NCI-H2171 treated with DMSO at 0.1 percent for 48 hours (cell line): Measurements from ENCODE around the gene ARAP1.
A peak's percentile ranks its signal among the peaks of the same experiment; 100 is the strongest.

Experiments used
- DNase-seq: peaks from one replicate; lab custom pipeline; 2025; lab: John Stamatoyannopoulos, UW

ARAP1 gene

DNA sequence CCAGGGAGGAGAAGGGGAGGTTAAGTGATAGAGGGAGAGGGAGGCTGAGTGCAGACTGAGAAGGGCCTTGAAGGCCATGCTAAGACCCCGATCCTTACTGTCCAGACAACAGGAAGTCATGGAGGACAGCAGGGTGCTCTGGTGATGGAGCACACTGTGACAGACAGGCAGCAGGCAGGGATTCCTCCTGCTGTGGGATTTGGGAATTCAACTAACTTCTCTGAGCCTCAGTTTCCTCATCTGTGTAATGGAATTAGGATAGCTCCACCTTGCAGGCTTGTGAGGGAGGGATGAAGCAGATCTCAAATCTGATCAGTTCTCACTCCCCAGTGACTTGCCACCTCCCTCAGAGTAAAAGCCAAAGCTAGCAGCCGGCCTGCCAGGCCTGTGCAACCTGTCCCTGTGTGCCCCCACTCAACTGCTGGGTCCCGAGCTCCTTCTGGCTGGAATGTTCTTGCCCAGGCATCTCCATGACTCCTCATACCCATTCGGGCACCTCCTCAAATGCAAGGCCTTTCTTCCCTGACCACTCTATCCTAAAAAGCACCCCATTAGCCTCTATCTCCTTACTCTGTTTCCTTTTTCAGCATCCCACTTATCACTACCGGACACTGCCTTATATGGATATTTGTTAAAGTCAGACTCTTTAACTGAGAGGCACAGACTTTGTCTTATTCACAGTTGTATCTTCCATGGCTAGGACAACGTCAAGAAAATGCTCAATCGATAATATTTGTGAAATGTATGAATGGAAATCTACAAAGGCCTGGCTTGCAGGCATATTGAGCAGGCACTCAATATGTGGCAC, 9.5 kb downstream of the ARAP1 start:
- DNase-seq = no peak

DNA sequence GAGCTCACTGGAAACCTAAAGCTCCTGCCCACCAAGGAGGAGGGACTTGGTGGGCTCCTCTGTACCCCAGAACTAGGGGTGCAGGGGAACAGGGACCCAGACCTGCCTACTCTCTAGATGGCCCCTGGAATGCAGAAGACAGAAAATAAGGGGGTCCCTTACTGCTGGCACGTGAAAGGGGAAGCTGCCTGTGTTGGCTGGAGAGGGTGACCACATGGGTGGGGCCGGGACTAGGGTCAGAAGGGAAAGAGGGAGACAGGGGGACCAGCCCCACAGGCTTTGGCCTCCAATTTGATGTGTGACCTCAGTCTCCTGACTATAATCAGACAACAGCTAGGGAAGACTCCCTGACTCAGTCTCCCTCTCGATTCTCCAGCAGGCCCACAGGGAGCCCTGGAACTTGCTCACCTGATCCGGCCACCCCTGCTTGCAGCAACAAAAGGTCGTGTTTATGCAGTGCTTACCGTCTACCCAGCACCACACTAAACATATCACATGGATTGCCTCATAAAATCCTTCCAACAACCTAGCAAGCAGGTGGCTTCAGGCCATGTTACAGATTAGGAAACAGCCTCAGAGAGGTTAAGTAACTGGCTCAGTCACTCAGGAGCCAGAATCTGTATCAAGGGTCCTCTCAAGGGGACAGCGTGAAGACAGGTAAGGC, 10.2 kb downstream of the ARAP1 start:
- no peak for DNase-seq

DNA sequence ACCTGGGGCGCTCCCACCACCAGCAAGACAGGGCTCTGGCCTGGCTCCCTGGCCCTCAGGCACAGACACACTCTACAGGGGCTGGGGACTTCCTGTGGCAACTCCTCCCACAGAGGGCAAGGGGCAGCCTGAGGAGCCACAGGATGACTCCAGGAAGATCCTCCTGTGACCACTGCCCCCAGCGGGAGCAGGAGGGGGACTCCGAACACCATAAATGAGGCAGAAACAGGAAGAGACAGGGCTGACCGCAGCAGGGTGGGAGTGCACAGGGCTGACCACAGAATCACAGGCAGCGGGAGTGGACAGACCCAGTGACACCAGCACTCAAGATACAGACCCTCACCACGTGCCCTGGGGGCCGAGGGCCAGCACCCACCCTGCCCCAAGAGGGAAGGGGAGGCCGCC, 10.8 kb downstream of the ARAP1 start:
- no peak for DNase-seq

DNA sequence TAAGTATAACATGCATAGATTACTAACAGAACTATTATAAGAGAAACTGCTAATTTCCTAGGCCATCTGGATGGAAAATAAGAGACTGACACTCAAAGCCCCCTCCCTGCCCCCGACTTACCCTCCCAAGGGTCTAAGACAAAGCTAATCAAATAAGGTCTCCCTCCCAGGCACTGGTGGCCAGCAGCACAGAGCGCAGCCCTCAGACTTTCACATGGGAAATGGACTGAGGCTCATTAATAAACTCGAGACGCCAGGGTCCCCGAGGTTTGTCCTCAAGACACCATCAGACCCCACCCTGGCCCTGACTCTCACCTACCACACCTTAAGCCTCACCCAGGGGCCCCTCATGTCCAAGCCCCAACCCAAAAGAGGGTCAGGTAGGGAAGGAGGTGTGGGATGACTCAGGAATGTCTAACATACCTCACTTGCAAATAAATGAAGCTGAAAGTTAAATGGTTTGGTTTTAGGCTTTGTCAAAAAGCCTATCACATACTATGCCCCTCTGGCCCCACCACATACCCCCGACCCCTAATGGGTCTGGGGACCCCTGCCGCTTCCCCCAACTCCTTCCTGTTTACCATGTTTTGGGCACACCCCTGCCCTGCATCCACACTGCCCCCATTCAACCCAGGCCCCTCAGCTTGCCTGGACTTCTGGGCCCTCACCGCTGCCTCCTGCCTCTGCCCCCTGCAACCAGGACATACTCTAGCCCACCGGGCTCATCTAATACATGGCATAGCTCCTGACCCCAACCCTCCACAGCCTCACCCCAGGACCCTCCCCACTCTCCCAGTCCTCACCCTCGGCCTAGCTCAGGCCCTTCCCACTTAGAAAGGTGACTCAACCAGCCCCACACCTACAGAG, 11.4 kb downstream of the ARAP1 start:
- DNase-seq = no peak

DNA sequence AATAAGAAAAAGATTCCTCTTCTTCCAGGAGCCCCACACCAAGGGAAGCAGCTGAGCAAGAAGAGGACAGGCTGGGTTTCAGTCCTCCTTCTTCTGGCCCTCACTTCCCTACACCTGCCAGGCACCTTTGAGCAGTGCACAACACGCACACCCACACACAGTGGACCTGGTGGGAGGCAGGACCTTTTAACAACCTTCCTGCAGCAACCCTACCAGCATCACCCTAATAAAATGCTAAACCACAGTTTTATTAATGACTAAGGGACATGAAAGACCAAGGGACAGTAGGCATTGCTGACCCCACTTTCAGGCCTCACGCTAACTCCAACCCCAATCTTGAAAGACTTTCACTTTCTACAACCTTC, 12.2 kb downstream of the ARAP1 start:
- DNase-seq = no peak

DNA sequence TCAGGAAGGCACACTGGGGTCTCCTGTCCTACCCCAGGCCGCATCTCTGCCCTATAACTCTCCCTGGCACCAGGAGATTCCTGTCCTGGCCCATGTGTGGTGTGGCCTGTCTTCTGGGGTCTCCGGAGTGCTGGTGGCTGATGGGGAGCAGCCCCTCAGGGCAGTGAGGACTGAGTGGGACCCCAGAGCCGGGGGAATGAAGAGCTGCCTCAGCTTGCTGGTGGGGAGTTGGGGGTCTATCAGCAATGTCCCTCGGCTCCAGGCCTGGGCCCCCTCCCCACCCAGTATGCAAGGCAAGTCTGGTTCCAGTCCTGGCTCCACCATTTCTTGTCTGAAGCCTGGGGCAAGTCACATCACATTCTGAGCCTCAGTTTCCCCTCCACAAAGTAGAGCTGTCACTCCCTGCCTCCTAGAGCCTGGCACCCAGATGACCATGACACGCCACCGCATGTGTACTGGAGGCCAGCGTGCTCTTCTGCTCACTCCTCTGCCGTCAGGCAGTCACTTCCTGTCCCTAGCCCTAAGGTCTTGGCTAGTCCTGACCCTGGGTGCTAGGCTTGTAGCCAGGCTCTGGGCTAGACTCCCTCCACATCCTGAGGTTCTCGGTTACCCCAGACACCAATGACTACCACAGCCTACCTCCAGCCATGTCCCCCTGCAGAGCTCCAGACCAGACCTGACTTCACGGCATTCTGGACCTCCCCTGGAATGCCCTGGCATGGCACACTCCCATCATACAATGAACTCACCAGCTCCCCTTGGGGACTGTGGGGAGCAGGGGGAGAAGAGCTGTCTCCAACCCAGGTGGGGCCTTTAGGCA, 12.8 kb downstream of the ARAP1 start:
- no peak for DNase-seq

DNA sequence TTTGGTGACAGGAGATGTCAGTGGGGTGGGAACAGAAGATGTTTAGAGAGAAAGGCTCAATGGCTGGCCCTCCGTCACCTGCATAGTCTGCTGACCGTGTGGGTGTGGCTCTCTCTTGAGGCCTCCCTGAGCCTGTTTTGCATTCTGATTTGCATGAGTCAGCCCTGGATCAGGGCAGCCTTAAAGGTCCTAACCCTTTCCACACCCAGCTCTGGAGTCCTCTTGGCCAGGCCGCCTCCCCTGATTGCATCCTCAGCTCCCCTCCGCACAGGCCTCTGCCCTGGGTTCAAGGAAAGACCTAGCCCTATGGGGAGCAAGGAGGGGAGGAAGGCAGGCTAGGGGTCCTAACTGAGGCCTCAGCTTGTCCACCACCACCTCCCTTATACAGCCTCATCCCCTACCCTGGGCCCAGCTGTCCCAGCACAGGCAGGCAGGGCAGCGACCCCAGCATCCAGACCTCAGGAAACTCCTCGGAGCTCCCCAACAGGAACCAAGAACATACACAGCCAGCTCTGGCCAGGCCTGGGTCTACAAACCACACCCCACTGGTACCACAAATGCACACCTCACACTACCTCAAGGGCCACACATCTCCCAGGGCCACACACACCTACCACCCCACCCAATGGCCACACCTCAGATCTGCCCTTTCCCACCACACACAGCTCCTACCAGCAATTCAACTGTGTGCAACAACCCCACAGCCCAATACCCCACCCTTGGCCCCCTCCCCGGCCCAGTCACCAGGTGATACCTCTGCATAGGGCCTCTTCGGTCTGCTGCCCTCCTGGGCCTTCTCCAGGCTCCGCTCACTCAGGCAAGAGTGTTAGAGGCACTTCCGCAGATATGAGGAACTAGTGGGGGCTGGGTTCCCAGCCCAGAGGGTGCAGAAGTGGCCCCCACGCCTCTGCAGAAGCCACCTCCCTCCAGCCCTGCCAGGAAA, 13.7 kb downstream of the ARAP1 start:
- no peak for DNase-seq

DNA sequence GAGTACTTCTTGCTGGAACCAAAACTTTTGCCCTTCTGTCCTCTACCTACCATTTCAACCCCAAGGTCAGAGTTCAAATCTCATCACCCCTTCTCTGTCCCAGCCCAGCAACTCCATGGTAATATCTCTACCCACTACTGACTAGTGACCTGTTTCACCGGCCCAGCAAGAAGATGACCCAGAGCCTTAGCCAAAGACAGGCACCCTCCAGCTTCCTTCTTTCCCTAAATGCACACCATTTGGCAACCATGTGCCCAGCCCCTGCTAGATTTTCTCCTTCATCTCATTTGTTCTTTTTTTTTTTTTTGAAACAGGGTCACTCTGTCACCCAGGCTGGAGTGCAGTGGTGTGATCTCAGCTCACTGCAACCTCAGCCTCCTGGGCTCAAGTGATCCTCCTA, 14.9 kb downstream of the ARAP1 start:
- DNase-seq = no peak

DNA sequence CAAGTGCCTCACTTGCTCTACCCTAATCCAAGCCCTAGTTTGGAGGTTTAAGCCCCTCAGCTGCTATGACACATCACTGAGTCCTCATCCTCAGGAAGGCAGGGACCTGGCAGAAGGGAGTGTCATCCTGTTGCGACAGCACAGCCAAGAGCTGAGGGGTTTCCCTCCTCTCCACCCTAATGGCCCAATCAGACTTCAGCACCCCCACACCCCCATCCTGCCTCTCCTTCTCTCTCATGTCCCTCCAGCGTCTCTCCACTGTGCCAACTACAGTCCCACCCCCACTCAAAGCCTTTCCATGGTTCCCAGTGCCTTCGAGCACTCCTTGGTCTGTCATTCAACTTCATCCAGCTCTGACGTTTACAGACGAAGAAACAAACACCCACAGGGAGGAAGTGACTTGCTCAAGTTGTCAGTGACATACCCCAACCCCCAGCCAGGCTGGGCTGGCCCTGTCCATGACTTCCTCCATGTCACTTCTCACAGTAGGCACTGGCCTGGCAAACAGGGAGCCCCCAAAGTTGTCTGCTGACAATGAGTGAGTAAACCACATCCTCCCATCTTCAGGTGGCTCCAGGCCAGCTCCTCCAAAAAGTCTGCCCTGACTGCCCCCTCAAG, 15.6 kb downstream of the ARAP1 start:
- no peak for DNase-seq

DNA sequence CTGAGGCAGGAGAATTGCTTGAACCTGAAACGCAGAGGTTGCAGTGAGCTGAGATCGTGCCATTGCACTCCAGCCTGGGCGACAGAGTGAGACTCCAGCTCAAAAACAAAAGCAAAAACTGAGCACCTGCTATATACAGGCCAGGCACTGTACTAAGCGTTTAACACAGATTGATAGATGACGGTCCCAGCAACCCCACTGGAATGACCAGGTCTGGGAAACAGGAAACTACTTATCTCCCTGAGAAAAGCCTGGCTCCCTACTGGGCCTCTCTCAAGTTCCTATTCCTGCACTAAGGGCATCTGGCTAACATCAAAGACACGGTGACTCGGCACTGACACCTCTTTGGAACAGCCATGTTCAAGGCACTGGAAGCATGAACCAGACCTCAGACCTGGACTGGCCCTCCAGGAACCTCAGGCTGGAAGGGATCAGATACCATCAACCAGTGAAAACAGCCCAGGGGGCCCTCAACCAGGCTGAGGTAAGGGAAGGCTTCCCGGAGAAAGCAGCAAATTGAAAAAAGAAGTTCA, 16.6 kb downstream of the ARAP1 start:
- DNase-seq = no peak

DNA sequence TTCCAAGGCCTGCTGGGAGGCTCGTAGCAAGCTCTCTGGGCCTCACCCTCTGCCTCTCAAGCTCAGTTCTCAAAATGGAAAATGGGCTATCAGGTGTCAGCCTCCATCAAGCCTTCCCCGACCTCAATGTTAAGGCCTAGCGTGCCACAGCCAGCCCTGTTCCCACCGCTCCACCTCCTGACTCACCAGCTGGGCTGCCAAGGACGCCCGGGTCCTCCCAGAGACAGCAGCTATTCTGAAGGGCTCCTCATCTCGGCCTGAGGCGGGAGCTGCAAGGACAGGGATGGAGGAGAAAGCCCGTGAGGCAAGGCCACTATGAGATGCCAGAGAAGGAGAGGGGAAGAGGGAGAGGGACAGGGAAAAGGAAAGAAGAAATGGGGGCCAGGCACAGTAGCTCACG, 19.9 kb downstream of the ARAP1 start:
- peak; percentile 11 for DNase-seq

DNA sequence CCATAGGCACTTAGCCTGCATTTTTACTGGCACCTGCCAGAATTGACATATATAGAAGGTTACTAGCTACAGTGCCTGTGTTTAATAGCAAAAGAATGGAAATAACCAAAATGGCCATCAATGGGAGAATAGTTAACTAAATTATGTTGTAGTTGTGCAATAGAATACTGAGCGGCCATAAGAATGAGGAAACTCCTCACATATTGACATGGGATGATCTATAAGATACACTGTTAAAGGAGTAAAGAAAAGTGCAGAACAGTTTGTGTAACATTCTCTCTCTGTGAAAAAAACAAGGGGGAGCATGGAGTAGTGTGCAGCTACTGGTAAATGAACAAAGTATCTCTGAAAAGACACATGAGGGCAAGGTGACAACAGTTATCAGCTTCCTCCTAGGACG, 21.5 kb downstream of the ARAP1 start:
- no peak for DNase-seq

DNA sequence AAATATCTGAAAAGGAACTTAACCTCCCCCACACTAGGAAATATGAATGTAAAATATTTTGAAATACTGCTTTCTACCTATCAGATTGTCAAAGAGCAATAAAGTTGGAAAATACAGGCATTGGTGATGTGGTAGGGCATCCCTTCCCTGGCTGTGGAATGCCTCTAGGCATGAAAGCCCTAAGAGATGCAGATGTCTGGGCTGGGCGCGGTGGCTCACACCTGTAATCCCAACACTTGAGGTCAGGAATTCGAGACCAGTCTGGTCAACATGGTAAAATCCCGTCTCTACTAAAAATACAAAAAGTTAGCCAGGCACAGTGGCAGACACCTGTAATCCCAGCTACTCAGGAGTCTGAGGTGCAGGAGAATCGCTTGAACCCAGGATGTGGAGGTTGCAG, 22.0 kb downstream of the ARAP1 start:
- no peak for DNase-seq

DNA sequence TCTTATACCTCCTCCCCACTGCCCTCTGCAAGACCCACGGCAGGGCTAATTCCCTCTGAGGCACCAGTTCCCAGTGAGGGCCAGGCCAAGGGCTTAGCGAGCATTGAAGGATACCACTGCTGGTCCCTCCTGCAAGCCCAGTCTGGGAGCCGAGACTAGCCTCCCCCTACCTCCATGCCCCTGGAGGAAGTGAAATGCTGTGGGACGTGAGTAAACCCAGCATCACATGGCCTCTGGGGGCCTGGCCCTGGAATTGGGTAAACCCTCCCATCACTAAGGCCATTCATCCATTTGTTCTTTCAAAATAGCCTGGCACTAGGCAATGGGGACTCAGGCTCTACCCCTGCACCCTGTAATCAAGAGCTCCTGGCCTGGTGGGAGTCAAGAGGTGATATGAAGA, 24.7 kb downstream of the ARAP1 start:
- DNase-seq = no peak

DNA sequence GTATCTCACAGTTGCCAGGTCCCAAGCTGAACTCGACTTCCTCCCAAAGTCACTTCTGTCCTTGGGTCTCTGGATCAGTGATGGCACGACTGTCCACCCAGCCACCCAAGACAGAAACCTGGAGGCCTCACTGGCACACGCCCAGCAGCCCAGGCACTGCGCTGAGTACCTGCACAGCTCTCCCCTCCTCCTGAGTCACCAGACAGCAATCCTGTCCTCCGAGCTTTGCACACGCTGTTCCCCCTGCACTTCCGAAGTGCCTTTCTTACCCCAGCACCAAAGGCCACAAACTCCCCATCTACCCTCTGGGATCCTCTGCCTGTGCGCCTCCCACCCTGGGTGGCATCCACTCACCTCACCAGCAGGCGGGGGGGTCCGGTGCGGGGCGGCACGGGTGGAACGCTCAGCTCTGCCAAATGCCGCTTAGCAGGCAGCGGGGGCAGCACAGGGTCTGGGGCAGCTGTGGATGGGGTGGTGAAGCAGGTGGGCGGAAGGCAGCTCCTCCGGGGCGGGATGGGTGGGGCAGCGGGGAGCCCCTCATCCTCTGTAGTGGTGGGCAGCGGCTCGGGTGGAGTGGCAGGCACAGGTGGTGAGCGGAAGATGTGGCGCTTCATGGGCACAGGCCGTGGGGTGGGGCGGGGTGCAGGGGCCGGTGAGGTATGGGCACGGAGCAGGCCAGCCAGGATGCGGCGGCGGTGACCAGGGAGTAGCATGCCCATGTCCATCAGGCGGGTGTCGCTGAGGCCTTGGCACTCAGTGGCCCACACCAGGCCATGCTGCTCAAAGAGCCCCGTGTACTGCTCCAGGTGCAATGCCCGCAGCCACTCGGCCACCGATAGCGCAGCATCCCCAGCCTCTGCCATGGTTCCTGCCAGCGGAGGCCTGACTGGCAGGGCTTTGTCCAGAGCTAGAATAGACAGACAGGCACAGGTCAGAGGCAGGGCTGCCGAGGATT, 25.7 kb downstream of the ARAP1 start:
- no peak for DNase-seq

DNA sequence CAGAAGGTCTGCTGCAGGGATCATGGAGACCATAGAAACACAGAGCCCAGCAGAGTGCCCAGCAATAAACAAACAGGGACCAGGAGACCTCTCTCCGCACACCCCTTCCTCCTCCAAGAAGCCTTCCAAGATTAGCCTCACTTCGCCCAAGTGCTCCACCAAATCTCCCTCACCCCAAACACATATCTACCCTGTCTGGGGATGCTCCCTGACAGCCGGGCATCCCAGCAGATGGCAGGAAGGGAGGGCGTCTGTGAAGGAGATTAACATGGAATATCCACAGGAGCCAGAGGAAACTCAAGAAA, 26.5 kb downstream of the ARAP1 start:
- no peak for DNase-seq

DNA sequence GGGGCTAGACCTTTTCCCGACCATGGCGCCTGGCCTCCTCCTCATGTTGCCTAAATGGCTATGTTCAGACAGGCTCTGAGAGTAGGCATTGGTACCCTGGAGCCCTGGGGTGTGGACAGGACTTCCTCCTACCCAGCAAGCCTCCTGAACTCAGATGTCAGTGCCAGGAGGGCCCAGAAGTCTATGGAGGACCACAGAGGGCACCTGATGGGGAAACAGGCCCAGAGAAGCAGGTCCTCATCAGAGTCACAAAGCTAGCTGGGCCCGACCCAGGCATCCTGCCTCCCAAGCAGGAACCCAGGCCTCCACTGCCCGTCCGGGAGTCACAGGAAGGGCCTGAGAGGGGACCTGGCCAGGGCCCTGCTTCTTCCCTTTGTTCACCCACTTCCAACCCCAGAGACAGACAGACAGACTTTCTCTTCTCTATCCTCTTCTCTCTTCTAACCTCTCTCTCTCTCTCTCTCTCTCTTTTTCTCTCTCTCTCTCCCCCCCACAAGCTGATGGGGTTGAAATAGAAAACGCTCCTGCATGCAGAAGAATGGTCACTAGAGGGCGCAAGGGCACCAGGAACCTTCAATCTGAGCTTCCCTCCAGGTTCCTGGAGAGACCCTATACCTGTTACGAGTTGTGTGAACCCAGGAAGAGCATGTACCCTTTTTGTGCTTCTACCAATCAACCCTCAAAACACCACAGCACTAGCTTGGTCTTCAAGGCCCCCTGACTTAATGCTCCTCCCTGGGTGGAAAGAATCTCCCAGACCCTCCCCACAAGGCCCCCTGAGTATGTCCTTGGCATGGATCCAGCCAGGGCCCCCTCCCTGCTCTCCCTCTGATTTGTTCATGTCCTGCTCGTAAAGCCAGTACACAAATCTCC, 27.1 kb downstream of the ARAP1 start:
- DNase-seq = peak; percentile 91

DNA sequence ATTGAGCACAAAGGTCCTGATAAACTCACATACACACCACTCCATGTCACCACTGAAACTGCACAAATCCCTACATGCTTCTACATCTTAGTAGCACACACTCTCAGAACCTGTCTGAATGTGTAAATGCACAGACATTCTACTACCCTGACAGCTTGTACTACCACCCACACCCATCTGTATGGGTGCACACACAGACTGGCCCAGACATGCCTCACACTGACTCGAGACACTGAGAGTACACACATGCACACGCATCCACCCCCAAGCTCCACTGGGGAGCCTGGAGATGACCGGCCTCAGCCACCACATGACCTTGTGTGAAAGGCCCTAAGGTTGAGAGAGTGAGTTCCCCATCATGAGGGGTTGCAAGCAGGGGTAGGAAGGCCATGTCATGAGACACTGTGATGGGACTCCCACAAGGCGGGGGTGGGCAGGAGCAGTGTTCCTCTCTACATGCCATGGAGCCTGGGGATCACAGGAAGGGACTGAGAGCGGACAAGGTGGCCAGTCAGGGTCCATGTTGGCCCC, 28.1 kb downstream of the ARAP1 start:
- no peak for DNase-seq
